CD4-positive, alpha-beta T cell treated with Interleukin-15 for 1 hour (primary cell): ENCODE measurements around the gene PTPRJ.
"Not testable (repeated sequence)": the region's sequence is repeated elsewhere in the genome, so short reads cannot be mapped to it uniquely, and the experiment has no call there.

Source experiments
- DNase-seq: peaks from one replicate; pipeline ENCODE4 v3.0.0-alpha.2; 2020

The PTPRJ gene

GRCh38 chr11:48123934-48124755, 143.8 kb downstream of the PTPRJ start:
- DNase-seq = no peak

DNA sequence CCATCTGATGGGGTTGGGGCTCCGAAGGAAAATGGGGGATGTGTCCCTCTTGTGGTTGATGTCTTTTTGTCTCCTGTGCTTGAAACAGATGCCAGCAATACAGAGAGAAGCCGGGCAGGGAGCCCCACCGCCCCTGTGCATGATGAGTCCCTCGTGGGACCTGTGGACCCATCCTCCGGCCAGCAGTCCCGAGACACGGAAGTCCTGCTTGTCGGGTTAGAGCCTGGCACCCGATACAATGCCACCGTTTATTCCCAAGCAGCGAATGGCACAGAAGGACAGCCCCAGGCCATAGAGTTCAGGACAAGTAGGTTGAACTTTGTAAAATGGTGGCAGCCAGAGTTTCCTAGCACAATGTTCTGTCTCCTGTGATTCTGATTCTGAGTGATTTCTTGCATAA, 144.5 kb downstream of the PTPRJ start:
- no peak for DNase-seq

DNA sequence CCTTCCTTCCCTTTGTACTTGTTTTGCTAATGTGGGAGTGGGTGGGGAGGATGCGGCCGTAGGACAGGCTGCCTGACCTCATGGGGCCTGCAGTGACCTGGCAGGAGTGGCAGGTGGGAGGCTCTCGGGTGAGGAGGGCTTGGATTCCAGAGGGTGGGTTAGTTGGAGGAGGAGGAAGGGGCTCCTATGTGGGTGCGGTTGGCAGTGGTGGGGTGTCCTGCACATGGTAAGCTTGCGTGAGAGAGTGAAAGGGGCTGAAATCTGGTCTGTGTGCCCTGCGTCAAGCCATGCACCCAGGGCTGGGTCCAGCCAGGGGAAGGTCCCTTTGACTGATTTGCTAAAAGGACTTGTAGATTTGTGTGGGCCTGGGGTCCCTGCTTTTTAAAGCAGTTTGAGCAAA, 145.5 kb downstream of the PTPRJ start:
- DNase-seq = no peak

DNA sequence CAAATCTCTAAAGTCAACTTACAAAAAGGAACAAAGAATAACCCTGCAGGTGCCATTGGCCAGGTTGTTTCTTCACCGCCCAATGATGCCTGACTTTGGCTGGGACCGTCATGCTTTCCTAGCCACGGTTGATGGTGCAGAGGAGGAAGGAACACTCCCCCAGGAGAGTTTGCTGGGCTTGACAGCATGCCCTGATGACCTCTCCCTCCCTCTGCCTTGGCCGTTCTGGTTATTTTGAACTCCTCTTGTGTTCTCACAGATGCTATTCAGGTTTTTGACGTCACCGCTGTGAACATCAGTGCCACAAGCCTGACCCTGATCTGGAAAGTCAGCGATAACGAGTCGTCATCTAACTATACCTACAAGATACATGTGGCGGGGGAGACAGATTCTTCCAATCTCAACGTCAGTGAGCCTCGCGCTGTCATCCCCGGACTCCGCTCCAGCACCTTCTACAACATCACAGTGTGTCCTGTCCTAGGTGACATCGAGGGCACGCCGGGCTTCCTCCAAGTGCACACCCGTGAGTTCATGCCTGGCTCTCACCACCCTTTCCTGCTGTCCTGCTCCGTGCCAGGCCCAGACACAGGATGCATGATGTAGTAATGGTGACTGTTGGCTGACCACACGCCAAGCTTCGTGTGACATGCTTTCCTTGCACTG, 147.3 kb downstream of the PTPRJ start:
- DNase-seq = no peak

DNA sequence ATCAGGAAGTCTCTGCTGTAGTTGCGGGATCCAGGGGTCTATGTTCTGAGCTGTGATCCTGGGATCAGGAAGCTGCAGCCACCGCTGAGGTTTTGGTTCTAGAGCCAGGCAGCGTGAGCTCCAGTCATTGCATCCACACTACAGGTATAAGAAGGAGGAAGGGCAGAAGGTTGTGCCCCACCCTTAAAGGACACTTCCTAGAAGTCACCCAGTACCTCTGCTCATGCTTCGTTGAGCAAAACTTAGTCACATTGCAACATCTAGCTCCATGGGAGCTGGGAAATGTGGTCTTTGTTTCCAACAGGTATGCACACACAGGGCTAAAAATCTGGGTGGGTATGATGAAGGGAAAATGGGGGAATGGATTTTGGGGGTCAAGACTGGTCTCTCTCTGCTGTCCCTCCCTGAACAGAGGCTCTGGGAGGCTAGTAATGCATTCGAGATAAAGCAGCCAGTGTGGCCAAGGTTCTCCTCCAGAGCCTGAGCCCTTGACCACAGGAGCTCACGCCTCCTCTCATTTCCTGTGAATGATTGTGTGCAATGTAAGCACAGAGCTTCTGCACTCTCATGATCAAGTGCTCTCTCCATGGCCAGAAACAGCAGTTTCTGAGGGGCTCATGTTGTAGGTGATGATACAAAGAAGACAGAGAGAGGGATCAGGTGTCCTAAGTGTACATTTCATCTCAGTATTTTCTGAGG, 149.5 kb downstream of the PTPRJ start:
- no peak for DNase-seq

GRCh38 chr11:48134221-48134922, 154.0 kb downstream of the PTPRJ start:
- DNase-seq = no peak

- no peak for DNase-seq
Observed at GRCh38 chr11:48138222-48138621, 157.9 kb downstream of the PTPRJ start.

DNA sequence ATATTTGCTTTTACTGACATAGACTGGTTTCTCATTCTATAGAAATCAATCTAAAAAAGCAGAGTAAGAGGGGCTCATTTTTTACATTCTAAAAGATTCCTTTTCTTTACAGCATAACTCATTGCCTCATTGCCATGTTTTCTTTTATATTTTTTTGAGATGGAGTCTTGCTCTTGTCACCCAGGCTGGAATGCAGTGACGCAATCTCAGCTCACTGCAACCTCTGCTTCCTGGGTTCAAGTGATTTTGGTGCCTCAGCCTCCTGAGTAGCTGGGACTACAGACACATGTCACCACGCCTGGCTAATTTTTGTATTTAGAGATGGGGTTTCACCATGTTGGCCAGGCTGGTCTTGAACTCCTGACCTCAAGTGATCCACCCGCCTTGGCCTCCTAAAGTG, 159.5 kb downstream of the PTPRJ start:
- DNase-seq = not testable (repeated sequence)

DNA sequence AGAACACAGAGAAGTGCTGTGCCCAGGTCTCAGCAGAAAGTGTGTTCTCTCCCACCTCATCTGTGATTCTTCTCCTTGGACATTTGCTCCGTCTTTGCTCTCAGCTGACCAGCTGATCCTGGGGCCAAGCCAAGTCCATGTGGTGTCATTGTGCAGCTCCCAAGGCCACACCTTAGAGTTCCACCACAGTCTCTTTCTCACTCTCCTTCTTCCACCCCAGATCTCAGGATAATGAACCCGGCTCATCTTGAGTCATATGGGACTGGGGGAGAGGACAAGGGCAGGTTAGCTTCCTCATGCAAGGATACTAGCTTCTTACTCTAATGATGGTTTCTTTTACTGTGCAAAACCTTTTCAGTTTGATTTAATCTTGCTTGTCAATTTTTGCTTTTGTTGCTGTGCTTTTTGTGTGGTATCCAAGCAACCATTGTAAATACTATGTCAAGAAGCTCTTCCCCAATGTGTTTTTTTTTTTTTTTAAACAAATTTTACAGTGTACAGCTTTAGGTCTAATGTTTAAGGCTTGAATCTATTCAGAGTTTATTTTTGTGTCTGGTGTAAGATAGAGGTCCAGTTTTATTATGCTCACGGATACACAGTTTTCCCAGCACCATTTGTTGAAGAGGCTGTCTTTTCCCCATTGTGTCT, 161.2 kb downstream of the PTPRJ start:
- no peak for DNase-seq

DNA sequence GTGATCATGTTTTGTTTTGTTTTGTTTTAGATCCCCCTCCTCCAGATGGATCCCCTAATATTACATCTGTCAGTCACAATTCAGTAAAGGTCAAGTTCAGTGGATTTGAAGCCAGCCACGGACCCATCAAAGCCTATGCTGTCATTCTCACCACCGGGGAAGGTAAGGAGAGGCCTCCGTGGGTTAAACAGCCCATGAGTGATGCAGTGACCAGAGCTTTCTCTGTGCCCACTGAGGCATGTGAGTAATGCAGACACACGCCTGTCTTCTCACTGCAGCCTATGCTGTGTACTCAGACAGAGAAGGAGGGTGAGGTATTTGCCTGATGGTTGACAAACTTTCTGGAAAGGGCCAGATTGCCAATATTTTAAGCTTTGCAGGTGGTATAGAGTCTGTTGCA, 162.5 kb downstream of the PTPRJ start:
- DNase-seq = no peak

DNA sequence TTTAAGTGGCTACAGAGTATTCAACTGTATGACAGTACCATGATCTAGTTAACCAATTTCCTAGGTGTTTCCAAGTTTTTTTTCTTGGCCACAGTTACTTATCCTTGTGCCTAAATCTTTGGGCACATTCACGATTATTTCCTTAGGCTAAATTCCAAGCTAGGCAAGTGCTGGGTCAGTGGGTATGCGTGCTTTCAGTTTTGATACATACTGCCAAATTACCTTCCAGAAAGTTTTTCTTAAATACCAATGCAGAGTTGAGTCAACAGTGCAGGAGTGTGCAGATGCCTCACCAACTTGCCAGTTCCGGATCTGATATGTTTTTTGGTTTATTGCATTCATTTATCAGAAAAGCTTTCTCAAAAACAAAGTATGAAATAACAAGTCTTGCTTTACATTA, 168.4 kb downstream of the PTPRJ start:
- DNase-seq = no peak

DNA sequence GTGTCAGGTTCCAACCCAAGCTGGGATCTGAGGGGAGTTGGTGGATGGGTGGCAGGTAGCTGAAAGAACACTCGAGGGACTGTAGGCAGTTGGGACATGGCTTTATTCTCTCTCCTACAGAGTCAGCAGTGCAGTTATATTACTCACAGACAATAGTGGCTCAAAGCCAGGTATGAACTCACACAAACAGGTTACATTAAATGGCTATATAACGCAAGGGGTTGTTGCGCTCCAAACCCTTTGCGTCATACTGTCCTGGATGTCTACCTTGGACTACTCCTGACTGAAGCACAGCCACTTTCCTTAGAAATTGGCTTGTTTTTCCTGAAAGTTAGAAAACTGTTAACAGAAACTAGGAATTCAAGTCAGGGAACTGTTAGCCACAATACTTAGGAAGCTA, 169.9 kb downstream of the PTPRJ start:
- no peak for DNase-seq

GRCh38 chr11:48154151-48154550, 173.8 kb downstream of the PTPRJ start:
- no peak for DNase-seq

DNA sequence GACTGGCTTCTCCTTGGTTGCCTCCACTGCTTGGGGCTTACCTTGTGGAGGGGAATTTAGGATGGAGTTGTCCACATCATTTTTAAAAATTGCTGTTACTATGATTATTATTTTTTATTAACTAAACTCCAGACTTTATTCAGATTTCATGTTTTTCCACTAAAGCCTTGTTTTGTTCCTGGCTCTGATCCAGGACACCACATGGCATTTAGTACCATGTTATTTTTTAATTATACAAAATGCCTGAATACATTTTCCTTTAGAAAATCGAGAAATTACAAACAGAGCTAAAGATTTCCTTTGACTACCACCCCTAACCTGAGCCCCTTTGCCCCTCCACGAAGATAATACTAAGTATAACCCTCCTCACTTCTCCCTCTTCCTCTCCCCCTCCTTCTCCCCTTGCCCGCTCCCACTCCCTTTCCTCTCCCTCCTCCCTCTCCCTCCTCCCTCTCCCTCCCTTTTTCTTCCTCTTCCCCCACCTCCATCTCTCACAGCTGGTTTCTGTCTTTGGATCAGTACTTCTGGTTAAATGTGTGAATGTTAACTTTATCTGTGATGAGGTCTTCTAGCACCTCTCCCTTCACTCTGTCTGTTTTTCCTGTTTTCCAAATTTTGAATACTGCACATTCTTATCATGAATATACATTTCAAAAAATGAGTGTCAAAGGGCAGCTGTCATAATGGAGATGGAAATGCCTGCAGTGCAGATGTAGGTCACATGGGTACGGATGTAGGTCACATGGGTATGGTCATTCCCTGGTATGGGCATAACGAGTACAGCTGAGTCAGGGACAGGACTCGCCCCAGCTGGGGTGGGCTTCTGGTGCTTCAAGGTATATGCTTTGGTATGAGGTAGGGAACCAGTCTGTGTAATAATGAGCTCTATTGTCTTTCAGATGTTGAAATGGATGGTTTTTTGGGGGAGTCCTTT, 181.9 kb downstream of the PTPRJ start:
- no peak for DNase-seq

DNA sequence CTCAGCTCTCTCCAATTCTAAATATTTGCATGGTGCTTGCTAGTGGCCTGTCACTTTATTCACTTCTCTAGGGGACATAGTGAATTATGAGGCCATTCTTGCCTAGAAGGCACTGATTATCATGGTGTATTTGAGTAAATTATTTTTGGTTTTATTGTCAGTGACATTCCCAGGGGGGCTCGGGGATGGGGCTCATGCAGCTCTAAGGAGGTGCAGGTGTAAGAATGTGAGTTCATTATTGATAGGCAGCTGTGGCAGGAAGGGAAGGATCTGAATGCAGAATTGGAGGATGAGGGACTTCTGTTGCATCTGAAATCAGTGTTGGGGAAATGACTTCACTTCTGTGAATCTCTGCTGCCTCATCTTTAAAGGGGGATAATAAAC, 182.5 kb downstream of the PTPRJ start:
- no peak for DNase-seq

DNA sequence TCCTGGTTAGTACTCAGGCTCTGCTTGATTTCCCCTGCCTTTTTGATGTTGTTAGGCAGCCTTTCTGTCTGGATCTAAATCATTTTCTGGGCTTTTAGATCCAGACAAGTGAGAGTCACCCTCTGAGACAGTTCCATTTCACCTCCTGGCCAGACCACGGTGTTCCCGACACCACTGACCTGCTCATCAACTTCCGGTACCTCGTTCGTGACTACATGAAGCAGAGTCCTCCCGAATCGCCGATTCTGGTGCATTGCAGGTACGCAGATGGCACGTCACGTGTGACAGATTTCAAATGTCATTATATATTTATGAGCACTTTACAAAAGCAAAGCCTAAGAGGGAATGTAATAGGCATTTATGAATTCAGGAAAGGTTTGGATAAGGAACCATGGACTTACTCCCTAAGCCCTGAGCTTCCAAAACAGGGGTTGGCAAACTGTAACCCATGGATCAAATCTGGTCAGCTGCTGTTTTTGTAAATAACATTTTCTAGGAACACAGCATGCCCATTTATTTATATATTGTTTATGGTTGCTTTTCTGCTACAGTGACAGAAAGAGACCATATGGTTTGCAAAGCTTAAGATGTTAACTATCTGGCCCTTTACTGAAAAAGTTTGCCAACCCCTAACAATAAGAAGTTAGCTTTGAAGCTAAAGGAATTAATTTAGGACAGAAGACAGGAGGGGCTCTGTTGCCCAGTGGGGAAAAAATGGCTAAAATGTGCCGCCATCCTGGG, 183.2 kb downstream of the PTPRJ start:
- DNase-seq = no peak

- DNase-seq = no peak
Observed at GRCh38 chr11:48164836-48165235, 184.5 kb downstream of the PTPRJ start.

DNA sequence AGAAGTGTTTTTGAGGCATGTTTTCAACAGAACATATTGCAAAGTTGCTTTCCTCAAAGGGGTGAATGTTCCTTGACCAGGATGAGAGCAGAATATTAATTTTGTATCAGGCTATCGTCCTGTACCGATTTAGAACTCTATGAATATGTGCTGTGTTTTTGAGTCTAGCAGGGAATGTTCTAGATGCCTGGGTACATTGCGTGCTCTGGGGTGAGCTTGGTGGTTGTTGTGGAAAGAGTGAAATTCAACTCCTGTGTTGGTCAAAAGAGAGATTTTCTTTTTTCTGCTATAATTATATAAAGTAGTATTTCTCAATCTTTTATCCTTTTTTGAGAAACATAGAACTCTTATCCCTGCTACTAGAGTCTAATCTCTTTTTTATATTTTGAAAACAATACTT, 185.1 kb downstream of the PTPRJ start:
- DNase-seq = no peak

DNA sequence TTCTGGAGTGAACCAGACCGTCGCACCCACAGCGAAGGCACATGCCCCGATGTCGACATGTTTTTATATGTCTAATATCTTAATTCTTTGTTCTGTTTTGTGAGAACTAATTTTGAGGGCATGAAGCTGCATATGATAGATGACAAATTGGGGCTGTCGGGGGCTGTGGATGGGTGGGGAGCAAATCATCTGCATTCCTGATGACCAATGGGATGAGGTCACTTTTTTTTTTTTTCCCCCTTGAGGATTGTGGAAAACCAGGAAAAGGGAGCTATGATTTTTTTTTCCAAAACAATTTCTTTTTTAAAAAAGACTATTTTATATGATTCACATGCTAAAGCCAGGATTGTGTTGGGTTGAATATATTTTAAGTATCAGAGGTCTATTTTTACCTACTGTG, 187.0 kb downstream of the PTPRJ start:
- no peak for DNase-seq

GRCh38 chr11:48168815-48169214, 188.5 kb downstream of the PTPRJ start:
- no peak for DNase-seq

GRCh38 chr11:48169259-48169658, 188.9 kb downstream of the PTPRJ start:
- no peak for DNase-seq
